ENCODE data around the gene ADAM19. TPM values are rescaled to one million over a fixed set of nuclear protein-coding genes. Genes with fewer than 3 reads are reported as not detected.

ADAM19 gene
- total RNA-seq, 1 donor from 2014 or later, result 11.5 TPM

DNA sequence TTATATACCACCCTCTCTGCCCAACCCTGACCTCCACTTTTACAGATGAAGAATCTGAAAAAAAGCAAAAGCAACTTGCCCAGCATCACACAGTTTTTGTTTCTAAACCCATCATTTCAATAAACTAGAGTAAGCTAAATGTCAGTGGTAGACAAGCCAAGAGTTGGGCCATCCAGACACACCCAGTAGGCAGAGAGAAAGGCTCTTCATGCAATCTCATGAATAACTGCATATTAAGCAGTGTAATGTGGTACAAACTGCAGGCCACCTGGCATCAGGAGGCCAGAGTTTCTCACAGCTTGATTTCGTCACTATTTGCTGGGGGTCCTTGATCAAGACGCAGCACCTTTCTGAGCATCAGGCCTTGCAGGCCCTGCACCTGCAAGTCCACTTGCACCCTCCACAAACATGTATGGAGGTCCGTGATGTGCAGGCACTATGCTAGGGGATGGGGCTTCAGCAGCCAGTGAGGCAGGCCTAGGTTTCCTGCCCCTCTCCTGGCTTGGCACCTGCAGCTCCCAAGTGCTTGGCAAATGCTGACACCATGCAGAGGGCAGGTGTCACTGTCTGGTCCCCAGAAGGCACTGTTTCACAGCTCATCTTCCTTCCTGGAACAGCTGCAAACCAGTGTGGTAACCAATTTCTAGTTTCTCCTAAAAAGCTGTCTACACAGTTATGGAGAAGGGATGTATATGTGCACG is 29.8 kb downstream of the ADAM19 start:
- H3K27ac Mint-ChIP-seq, result no peak overlapping the region
- H3K36me3 ChIP-seq, result no peaks in the 10 kb centered on the region
- H3F3A ChIP-seq (ENCODE audit: low read depth), result no peaks in the 10 kb centered on the region
- no peak overlapping the region for H3K9ac ChIP-seq
- H3K4me1 ChIP-seq, result peaks cover 33% of the 10 kb centered on the region
- H3K27me3 ChIP-seq, result no peaks in the 10 kb centered on the region
- H3K4me3 ChIP-seq, result no peak overlapping the region
- peaks cover 2% of the 10 kb centered on the region for H3K27me3 Mint-ChIP-seq (ENCODE audit: insufficient read depth, low read depth)
- H4K20me1 ChIP-seq (ENCODE audit: low read depth), result no peaks in the 10 kb centered on the region
- peaks cover 19% of the 10 kb centered on the region for H3K36me3 Mint-ChIP-seq
- no peak overlapping the region for H3K4me2 ChIP-seq
- no peaks in the 10 kb centered on the region for H3K9me3 ChIP-seq (ENCODE audit: low read depth)
- TF ChIP-seq, protein P1, sequence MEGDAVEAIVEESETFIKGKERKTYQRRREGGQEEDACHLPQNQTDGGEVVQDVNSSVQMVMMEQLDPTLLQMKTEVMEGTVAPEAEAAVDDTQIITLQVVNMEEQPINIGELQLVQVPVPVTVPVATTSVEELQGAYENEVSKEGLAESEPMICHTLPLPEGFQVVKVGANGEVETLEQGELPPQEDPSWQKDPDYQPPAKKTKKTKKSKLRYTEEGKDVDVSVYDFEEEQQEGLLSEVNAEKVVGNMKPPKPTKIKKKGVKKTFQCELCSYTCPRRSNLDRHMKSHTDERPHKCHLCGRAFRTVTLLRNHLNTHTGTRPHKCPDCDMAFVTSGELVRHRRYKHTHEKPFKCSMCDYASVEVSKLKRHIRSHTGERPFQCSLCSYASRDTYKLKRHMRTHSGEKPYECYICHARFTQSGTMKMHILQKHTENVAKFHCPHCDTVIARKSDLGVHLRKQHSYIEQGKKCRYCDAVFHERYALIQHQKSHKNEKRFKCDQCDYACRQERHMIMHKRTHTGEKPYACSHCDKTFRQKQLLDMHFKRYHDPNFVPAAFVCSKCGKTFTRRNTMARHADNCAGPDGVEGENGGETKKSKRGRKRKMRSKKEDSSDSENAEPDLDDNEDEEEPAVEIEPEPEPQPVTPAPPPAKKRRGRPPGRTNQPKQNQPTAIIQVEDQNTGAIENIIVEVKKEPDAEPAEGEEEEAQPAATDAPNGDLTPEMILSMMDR (IDR thresholded peaks at IDR 0.05), result no peak
- TF ChIP-seq EZH2phosphoT487 (IDR thresholded peaks at IDR 0.05) (no peak), EZH2 (IDR thresholded peaks at IDR 0.05) (no peak)
- no peak overlapping the region for H3K27ac ChIP-seq
- H2AFZ ChIP-seq (replicated peaks), result no peak overlapping the region
- no peak overlapping the region for H3K4me3 Mint-ChIP-seq
- H3K9me3 Mint-ChIP-seq, result peaks cover 15% of the 10 kb centered on the region
- no peak for DNase-seq (ENCODE audit: low spot score)
- H3K79me2 ChIP-seq (ENCODE audit: low read depth), result peaks cover 12% of the 10 kb centered on the region
- H3K4me1 Mint-ChIP-seq, result peaks cover 43% of the 10 kb centered on the region

DNA sequence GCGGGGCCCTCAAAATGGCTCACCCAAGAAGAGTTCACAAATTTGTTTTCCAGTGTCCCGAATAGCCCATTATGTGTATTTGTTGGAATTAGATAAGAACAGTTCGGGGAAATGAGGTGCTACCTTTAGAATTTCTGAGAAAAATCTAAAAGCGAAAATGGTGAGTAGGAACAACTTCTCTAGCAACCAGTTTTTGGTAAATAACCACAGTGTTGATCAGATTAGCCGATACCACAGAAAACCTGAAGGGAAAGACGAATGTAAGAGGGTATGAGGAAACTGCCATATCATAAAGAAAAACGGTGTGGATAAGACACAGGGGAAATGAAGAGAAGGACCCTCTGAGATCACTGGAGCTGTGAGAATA is 31.0 kb downstream of the ADAM19 start:
- TF ChIP-seq, protein P1 (IDR thresholded peaks at IDR 0.05), result no peak
- TF ChIP-seq EZH2 (IDR thresholded peaks at IDR 0.05), result no peak
- TF ChIP-seq EZH2phosphoT487 (IDR thresholded peaks at IDR 0.05), result no peak
- H3K27ac ChIP-seq, result no peak overlapping the region
- no peak overlapping the region for H2AFZ ChIP-seq (replicated peaks)
- no peak overlapping the region for H3K4me2 ChIP-seq
- no peaks in the 10 kb centered on the region for H3K9me3 ChIP-seq (ENCODE audit: low read depth)
- no peaks in the 10 kb centered on the region for H4K20me1 ChIP-seq (ENCODE audit: low read depth)
- peaks cover 16% of the 10 kb centered on the region for H3K36me3 Mint-ChIP-seq
- peaks cover 10% of the 10 kb centered on the region for H3K9me3 Mint-ChIP-seq
- H3F3A ChIP-seq (ENCODE audit: low read depth), result no peaks in the 10 kb centered on the region
- no peak overlapping the region for H3K9ac ChIP-seq
- no peaks in the 10 kb centered on the region for H3K27me3 ChIP-seq
- H3K79me2 ChIP-seq (ENCODE audit: low read depth), result peaks cover 12% of the 10 kb centered on the region
- DNase-seq (ENCODE audit: low spot score), result no peak
- peaks cover 37% of the 10 kb centered on the region for H3K4me1 ChIP-seq
- H3K4me3 ChIP-seq, result no peak overlapping the region
- H3K27ac Mint-ChIP-seq, result no peak overlapping the region
- no peak overlapping the region for H3K4me3 Mint-ChIP-seq
- peaks cover 48% of the 10 kb centered on the region for H3K4me1 Mint-ChIP-seq
- H3K36me3 ChIP-seq, result no peaks in the 10 kb centered on the region
- peaks cover 2% of the 10 kb centered on the region for H3K27me3 Mint-ChIP-seq (ENCODE audit: insufficient read depth, low read depth)

DNA sequence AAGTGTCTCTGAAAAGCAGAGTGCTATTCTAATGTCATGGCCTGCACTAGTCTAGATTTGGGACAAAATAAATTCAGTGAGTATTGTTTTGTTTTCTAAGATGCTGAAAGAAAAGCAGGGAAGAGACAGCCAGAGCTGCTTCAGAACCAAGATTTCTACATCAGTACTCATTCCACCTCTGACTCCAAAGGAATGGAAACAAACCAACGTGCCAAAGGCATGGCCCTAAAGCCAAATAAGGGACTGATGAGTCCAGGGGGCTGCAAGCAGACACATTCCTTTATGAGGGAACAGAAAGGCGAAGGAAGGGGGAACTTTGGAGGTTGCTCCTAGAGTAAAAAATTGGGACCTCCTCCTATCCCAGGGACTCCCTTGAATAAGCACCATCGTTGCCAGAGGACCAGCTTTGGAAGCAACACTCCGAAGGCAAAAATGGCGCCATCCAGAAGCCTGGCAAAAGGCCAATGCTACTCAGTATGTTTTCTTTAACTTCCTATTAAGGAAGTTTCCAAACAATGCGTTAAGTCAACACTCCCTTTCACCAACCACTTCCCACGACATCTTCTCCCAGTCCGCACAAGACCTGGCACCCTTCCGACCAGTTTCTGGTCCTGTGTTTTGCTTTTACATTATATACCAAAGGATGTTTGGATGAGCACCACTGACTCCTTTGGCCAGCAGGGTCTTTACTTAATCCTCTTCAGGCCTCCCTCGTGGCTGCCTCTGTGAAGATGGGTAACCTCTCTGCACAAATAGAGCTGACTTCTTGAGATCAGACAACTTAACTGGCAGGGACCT is 31.6 kb downstream of the ADAM19 start:
- peaks cover 6% of the 10 kb centered on the region for H3K9me3 Mint-ChIP-seq
- Histone ChIP-seq H3K4me3 (no peak overlapping the region), H3K27me3 (no peaks in the 10 kb centered on the region), H3K4me1 (peaks cover 33% of the 10 kb centered on the region), H3K9ac (no peak overlapping the region), H2AFZ (replicated peaks) (no peak overlapping the region), H3K36me3 (no peaks in the 10 kb centered on the region), H4K20me1 (ENCODE audit: low read depth) (no peaks in the 10 kb centered on the region), H3K79me2 (ENCODE audit: low read depth) (peaks cover 12% of the 10 kb centered on the region), H3K9me3 (ENCODE audit: low read depth) (no peaks in the 10 kb centered on the region), H3K27ac (no peak overlapping the region), H3F3A (ENCODE audit: low read depth) (no peaks in the 10 kb centered on the region), H3K4me2 (no peak overlapping the region)
- H3K36me3 Mint-ChIP-seq, result peaks cover 11% of the 10 kb centered on the region
- no peak overlapping the region for H3K27ac Mint-ChIP-seq
- H3K4me1 Mint-ChIP-seq, result peaks cover 43% of the 10 kb centered on the region
- TF ChIP-seq, protein P1 (IDR thresholded peaks at IDR 0.05), result no peak
- TF ChIP-seq EZH2phosphoT487 (IDR thresholded peaks at IDR 0.05), result no peak
- no peak for TF ChIP-seq EZH2 (IDR thresholded peaks at IDR 0.05)
- H3K4me3 Mint-ChIP-seq, result no peak overlapping the region
- H3K27me3 Mint-ChIP-seq (ENCODE audit: insufficient read depth, low read depth), result peaks cover 2% of the 10 kb centered on the region
- DNase-seq (ENCODE audit: low spot score), result no peak
